Measurements from ENCODE around the gene PPP2R5C. TPM values are rescaled to one million over a fixed set of nuclear protein-coding genes. Genes with fewer than 3 reads are reported as not detected.

PPP2R5C gene
- total and polyA plus RNA-seq, 11 donors = 99.4 to 248 (median 204) TPM

- intact Hi-C loops (cut with DNase I) = loop anchor here in 3 of 10 donors (5.0 kb wide), 2 partner anchors 38 to 62 kb away; no protein-coding TSS in a partner anchor
- 38 to 48% (median 39%) methylated on average over 4 to 5 of the region's 5 CpGs for WGBS, 4 donors
- ATAC-seq (peak in 1 of 4 donors; percentile 18), DNase-seq (no peak)
- no peaks in the 10 kb centered on the region for H3K9me3 ChIP-seq
- H3K27me3 ChIP-seq = no peaks in the 10 kb centered on the region
- H3K36me3 ChIP-seq = peaks cover 0 to 16% (median 6%) of the 10 kb centered on the region in 9 donors
- no peak overlapping the region for H3K4me3 ChIP-seq
- peak overlapping the region in 11 of 12 donors; percentile 68 to 99 (median 97) for H3K27ac ChIP-seq
- H3K4me1 ChIP-seq = peaks cover 7 to 86% (median 59%) of the 10 kb centered on the region in 12 donors
- TF ChIP-seq CTCF (IDR thresholded peaks at IDR 0.05) = no peak
- no peak for TF ChIP-seq POLR2A (IDR thresholded peaks at IDR 0.05)
These were observed 53.4 kb downstream of the PPP2R5C start for GRCh38 chr14:101814934-101815333.

GRCh38 chr14:101815994-101816393, 54.5 kb downstream of the PPP2R5C start:
- H3K27ac ChIP-seq = peak overlapping the region in 3 of 12 donors; percentile 28 to 97 (median 97)
- H3K4me1 ChIP-seq = peaks cover 7 to 91% (median 59%) of the 10 kb centered on the region in 12 donors
- 85 to 87% (median 85%) methylated on average over 10 of the region's 10 CpGs for WGBS, 4 donors
- no peak for TF ChIP-seq CTCF (IDR thresholded peaks at IDR 0.05)
- no peak for TF ChIP-seq POLR2A (IDR thresholded peaks at IDR 0.05)
- no peaks in the 10 kb centered on the region for H3K27me3 ChIP-seq
- ATAC-seq (no peak), DNase-seq (no peak)
- intact Hi-C loops (cut with DNase I) = no loop called here
- H3K36me3 ChIP-seq = peaks cover 0 to 22% (median 12%) of the 10 kb centered on the region in 9 donors
- no peaks in the 10 kb centered on the region for H3K9me3 ChIP-seq
- no peak overlapping the region for H3K4me3 ChIP-seq

GRCh38 chr14:101817501-101818001, 56.0 kb downstream of the PPP2R5C start:
- WGBS, 4 donors = 78 to 85% (median 80%) methylated on average over 11 of the region's 11 CpGs
- intact Hi-C loops (cut with DNase I) = no loop called here
- no peak for TF ChIP-seq POLR2A (IDR thresholded peaks at IDR 0.05)
- TF ChIP-seq CTCF (IDR thresholded peaks at IDR 0.05) = no peak

GRCh38 chr14:101819251-101819990, 57.9 kb downstream of the PPP2R5C start:
- WGBS, 4 donors = 90 to 91% (median 91%) methylated on average over 16 of the region's 16 CpGs
- H3K4me1 ChIP-seq = peaks cover 0 to 85% (median 45%) of the 10 kb centered on the region in 12 donors
- TF ChIP-seq CTCF (IDR thresholded peaks at IDR 0.05) (no peak), POLR2A (IDR thresholded peaks at IDR 0.05) (no peak)
- intact Hi-C loops (cut with DNase I) = no loop called here
- ATAC-seq = no peak
- H3K27me3 ChIP-seq = no peaks in the 10 kb centered on the region
- peak overlapping the region in 1 of 12 donors; percentile 27 for H3K4me3 ChIP-seq
- H3K9me3 ChIP-seq = no peaks in the 10 kb centered on the region
- H3K27ac ChIP-seq = peak overlapping the region in 4 of 12 donors; percentile 36 to 97 (median 48)
- DNase-seq = no peak
- peaks cover 0 to 22% (median 12%) of the 10 kb centered on the region in 9 donors for H3K36me3 ChIP-seq

More at GRCh38 chr14:101817501-101818001, 56.0 kb downstream of the PPP2R5C start:
- peaks cover 3 to 85% (median 46%) of the 10 kb centered on the region in 12 donors for H3K4me1 ChIP-seq
- H3K27me3 ChIP-seq = no peaks in the 10 kb centered on the region
- H3K36me3 ChIP-seq = peaks cover 0 to 22% (median 12%) of the 10 kb centered on the region in 9 donors
- ATAC-seq = no peak
- H3K9me3 ChIP-seq = no peaks in the 10 kb centered on the region
- no peak for DNase-seq
- H3K4me3 ChIP-seq = no peak overlapping the region
- H3K27ac ChIP-seq = peak overlapping the region in 4 of 12 donors; percentile 7 to 97 (median 31)
